ENCODE data around the gene CYP27C1. TPM values are rescaled to one million over a fixed set of nuclear protein-coding genes. Genes with fewer than 3 reads are reported as not detected.
"Not testable (repeated sequence)": the region's sequence is repeated elsewhere in the genome, so short reads cannot be mapped to it uniquely, and the experiment has no call there.

CYP27C1 gene
- total RNA-seq, 4 donors from 2014 or later = 2.4 to 3.5 (median 2.7) TPM

GRCh38 chr2:127233710-127234109, 13.6 kb upstream of the CYP27C1 start:
- TF ChIP-seq CTCF (IDR thresholded peaks at IDR 0.05) = no peak
- no peak for TF ChIP-seq POLR2A (IDR thresholded peaks at IDR 0.05)
- 92 to 97% methylated on average over 8 of the region's 8 CpGs for WGBS, 2 donors
- intact Hi-C loops (cut with DNase I; ENCODE audit: low total_unique reads) = no loop called here
- no peak overlapping the region for H3K4me3 ChIP-seq (ENCODE audit: low read depth, poor library complexity, severe bottlenecking)
- no peak for DNase-seq (ENCODE audit: low spot score in 2 of 2)

- TF ChIP-seq POLR2A (IDR thresholded peaks at IDR 0.05) (no peak), CTCF (IDR thresholded peaks at IDR 0.05) (no peak)
- DNase-seq (ENCODE audit: low spot score in 2 of 2) = no peak
- H3K4me3 ChIP-seq (ENCODE audit: low read depth, poor library complexity, severe bottlenecking) = no peak overlapping the region
- 85 to 90% methylated on average over 6 of the region's 6 CpGs for WGBS, 2 donors
- intact Hi-C loops (cut with DNase I; ENCODE audit: low total_unique reads) = no loop called here
Observed at GRCh38 chr2:127231130-127231865, 11.2 kb upstream of the CYP27C1 start.

GRCh38 chr2:127229555-127229954, 9.5 kb upstream of the CYP27C1 start:
- no peak overlapping the region for H3K4me3 ChIP-seq (ENCODE audit: low read depth, poor library complexity, severe bottlenecking)
- intact Hi-C loops (cut with DNase I; ENCODE audit: low total_unique reads) = loop anchor here (10.0 kb wide), 1 partner anchor 885 kb away; no protein-coding TSS in a partner anchor
- WGBS, 2 donors = 90 to 97% methylated on average over 4 of the region's 4 CpGs
- TF ChIP-seq POLR2A (IDR thresholded peaks at IDR 0.05) = no peak
- no peak for TF ChIP-seq CTCF (IDR thresholded peaks at IDR 0.05)
- no peak for DNase-seq (ENCODE audit: low spot score in 2 of 2)

- intact Hi-C loops (cut with DNase I; ENCODE audit: low total_unique reads) = loop anchor here (10.0 kb wide), 1 partner anchor 887 kb away; no protein-coding TSS in a partner anchor
- WGBS, 2 donors = 42 to 44% methylated on average over 5 of the region's 5 CpGs
- no peak for TF ChIP-seq POLR2A (IDR thresholded peaks at IDR 0.05)
- TF ChIP-seq CTCF (IDR thresholded peaks at IDR 0.05) = no peak
- DNase-seq (ENCODE audit: low spot score in 2 of 2) = no peak
- no peak overlapping the region for H3K4me3 ChIP-seq (ENCODE audit: low read depth, poor library complexity, severe bottlenecking)
Observed at GRCh38 chr2:127228102-127228501, 8.0 kb upstream of the CYP27C1 start.

- 96 to 99% methylated on average over 5 of the region's 5 CpGs for WGBS, 2 donors
- not testable (repeated sequence) for DNase-seq (ENCODE audit: low spot score in 2 of 2); H3K4me3 ChIP-seq (ENCODE audit: low read depth, poor library complexity, severe bottlenecking)
- intact Hi-C loops (cut with DNase I; ENCODE audit: low total_unique reads) = loop anchor here (10.0 kb wide), 1 partner anchor 888 kb away; no protein-coding TSS in a partner anchor
Observed at GRCh38 chr2:127227264-127227660, 7.2 kb upstream of the CYP27C1 start.

GRCh38 chr2:127226520-127227263, 6.6 kb upstream of the CYP27C1 start:
- WGBS, 2 donors = 21 to 35% methylated on average over 10 of the region's 10 CpGs
- DNase-seq (ENCODE audit: low spot score in 2 of 2) = peak in 1 of 2 donors; percentile 82
- TF ChIP-seq POLR2A (IDR thresholded peaks at IDR 0.05) = no peak
- TF ChIP-seq CTCF (IDR thresholded peaks at IDR 0.05) = no peak
- H3K4me3 ChIP-seq (ENCODE audit: low read depth, poor library complexity, severe bottlenecking) = no peak overlapping the region
- intact Hi-C loops (cut with DNase I; ENCODE audit: low total_unique reads) = loop anchor here (10.0 kb wide), 1 partner anchor 888 kb away; no protein-coding TSS in a partner anchor

Data from lower leg skin (tissue), 4 donors.